ENCODE data around the gene TARM1.

The TARM1 gene

GRCh38 chr19:54029930-54030490, 51.2 kb downstream of the TARM1 start:
- peak; percentile 8 for DNase-seq

DNA sequence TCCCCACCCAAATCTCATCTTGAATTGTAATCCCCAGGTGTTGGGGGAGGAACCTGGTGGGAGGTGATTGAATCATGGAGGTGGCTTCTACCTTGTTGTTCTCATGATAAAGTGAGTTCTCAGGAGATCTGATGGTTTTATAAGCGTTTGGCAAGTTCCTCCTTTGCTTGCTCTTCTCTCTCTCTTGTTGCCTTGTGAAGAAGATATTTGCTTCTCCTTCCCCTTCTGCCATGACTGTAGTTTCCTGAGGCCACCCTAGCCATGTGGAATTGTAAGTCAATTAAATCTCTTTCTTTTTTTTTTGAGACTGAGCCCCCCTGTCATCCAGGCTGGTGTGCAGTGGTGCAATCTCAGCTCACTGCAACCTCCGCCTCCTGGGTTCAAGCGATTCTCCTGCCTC, 51.9 kb downstream of the TARM1 start:
- no peak for DNase-seq

DNA sequence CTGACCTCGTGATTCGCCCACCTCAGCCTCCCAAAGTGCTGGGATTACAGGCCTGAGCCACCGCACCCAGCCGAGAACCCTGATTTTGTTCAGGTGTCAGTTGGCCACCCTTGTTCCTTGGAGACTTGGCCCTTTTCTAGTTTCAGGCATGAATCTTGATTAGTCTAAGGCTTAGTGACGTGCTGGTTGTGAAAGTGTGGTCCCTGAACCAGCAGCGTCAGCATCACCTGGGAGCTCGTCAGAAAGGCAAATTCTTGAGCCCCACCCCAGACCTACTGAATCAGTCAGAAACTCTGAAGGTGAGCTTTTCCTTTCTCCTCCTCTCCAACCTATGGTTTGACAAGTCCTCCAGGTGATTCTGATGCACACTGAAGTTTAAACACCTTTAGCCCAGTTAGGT, 54.5 kb downstream of the TARM1 start:
- DNase-seq = no peak

DNA sequence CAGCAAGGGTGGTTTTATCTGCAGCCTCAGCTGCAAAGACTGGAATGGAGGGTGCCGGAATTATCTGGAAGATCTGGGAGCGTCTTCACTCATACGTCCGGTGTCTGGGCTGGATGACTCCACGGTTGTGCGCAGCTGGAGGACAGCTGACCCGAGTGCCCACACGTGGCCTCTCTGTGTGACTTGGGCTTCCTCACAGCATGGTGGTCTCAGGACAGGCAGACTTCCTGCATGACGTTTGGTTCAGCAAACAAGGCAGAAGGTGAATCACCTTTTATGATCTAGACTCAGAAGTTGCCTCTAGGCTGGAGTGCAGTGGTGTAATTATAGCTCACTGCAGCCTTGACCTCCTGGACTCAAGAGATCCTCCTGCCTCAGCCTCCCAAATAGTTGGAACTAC, 56.5 kb downstream of the TARM1 start:
- no peak for DNase-seq

DNA sequence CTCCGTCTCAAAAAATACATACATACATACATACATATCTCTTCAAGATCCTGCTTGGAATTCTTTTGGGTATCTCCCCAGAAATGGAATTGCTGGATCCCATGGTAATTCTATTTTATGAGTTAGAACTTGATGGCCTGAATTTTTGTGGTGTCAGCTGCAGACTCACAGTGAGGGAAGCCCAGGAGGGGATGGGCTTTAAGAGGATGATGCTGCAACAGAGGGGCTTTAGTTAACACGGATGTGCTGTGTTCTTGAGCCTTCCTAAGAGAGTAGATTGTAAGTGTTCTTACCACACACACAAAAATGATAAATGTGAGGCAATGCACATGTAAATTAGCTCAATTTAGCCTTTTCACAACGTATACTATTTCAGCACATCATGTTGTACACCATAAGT, 58.0 kb downstream of the TARM1 start:
- DNase-seq = no peak

DNA sequence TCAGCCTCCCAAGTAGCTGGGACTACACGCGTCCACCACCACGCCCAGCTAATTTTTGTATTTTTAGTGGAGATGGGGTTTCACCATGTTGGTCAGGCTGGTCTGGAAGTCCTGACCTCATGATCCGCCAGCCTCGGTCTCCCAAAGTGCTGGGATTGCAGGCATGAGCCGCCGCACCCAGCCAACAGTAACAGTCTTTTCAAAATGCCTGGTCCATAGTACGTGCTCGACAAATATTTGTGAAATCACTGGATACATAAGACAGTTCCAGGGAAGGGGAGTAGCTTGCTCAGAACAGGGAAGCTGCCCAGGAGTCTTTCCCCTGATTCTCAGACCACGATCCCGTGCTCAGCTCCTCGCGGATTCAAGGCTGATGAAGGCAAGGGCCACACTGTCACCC, 59.2 kb downstream of the TARM1 start:
- no peak for DNase-seq

- no peak for DNase-seq
These were observed 59.8 kb downstream of the TARM1 start for GRCh38 chr19:54021363-54021762.

Measured in NCI-H2107 (cell line).